Measurements from ENCODE around the gene ELAVL3.
A peak's percentile ranks its signal among the peaks of the same experiment; 100 is the strongest.
"Not testable (repeated sequence)": the region's sequence is repeated elsewhere in the genome, so short reads cannot be mapped to it uniquely, and the experiment has no call there.

Gene ELAVL3

DNA sequence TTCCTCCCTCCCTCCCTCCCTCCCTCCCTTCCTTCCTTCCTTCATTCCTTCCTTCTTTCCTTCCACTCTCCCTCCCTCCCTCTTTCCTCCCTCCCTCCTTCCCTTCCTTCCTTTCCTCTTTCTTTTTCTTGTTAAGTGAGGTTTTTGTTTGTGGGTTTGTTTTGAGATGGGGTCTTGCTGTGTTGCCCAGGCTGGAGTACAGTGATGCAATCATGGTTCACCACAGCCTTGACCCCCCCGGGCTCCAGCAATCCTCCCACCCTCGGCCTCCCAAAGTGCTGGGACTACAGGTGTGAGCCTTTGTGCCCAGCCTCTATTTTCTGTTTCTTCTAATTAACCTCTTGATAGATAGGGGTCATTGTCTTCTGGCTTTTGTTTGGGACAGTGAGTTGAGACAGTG is 19.4 kb downstream of the ELAVL3 start:
- H3K79me2 ChIP-seq (ENCODE audit: insufficient read depth, low read depth) = no peaks in the 10 kb centered on the region
- no peak overlapping the region for H2AFZ ChIP-seq (ENCODE audit: low read depth)
- no peak overlapping the region for H3K9ac ChIP-seq
- H3K4me1 ChIP-seq (ENCODE audit: low read depth, poor library complexity, severe bottlenecking) = no peaks in the 10 kb centered on the region
- H3K27me3 ChIP-seq (ENCODE audit: insufficient read depth, low read depth) = peaks cover 6% of the 10 kb centered on the region; the same call in 1 of the 2 replicates
- no peaks in the 10 kb centered on the region for H4K20me1 ChIP-seq (ENCODE audit: insufficient read depth)
- H3K27ac ChIP-seq = no peak overlapping the region
- TF ChIP-seq, protein P1, sequence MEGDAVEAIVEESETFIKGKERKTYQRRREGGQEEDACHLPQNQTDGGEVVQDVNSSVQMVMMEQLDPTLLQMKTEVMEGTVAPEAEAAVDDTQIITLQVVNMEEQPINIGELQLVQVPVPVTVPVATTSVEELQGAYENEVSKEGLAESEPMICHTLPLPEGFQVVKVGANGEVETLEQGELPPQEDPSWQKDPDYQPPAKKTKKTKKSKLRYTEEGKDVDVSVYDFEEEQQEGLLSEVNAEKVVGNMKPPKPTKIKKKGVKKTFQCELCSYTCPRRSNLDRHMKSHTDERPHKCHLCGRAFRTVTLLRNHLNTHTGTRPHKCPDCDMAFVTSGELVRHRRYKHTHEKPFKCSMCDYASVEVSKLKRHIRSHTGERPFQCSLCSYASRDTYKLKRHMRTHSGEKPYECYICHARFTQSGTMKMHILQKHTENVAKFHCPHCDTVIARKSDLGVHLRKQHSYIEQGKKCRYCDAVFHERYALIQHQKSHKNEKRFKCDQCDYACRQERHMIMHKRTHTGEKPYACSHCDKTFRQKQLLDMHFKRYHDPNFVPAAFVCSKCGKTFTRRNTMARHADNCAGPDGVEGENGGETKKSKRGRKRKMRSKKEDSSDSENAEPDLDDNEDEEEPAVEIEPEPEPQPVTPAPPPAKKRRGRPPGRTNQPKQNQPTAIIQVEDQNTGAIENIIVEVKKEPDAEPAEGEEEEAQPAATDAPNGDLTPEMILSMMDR (conservative IDR thresholded peaks at IDR 0.05; ENCODE audit: low read depth, low read length) = no peak
- no peaks in the 10 kb centered on the region for H3K36me3 ChIP-seq (ENCODE audit: insufficient read depth)
- H3K4me3 ChIP-seq (IDR thresholded peaks at IDR 0.05; ENCODE audit: insufficient read depth, low read depth, low read length) = no peak overlapping the region
- no peak overlapping the region for H3K4me2 ChIP-seq

- Histone ChIP-seq H3K4me1 (ENCODE audit: low read depth, poor library complexity, severe bottlenecking) (no peaks in the 10 kb centered on the region), H2AFZ (ENCODE audit: low read depth) (no peak overlapping the region), H3K79me2 (ENCODE audit: insufficient read depth, low read depth) (no peaks in the 10 kb centered on the region), H3K36me3 (ENCODE audit: insufficient read depth) (no peaks in the 10 kb centered on the region), H3K9ac (no peak overlapping the region), H3K4me2 (no peak overlapping the region), H4K20me1 (ENCODE audit: insufficient read depth) (no peaks in the 10 kb centered on the region), H3K27ac (no peak overlapping the region), H3K4me3 (IDR thresholded peaks at IDR 0.05; ENCODE audit: insufficient read depth, low read depth, low read length) (no peak overlapping the region), H3K27me3 (ENCODE audit: insufficient read depth, low read depth) (peaks cover 6% of the 10 kb centered on the region; the same call in 1 of the 2 replicates)
- TF ChIP-seq, protein P1 (conservative IDR thresholded peaks at IDR 0.05; ENCODE audit: low read depth, low read length) = 0 out of 2 replicates have a peak, but pooled peaks have one; percentile 24
These were observed 20.6 kb downstream of the ELAVL3 start for GRCh38 chr19:11460207-11460606.

DNA sequence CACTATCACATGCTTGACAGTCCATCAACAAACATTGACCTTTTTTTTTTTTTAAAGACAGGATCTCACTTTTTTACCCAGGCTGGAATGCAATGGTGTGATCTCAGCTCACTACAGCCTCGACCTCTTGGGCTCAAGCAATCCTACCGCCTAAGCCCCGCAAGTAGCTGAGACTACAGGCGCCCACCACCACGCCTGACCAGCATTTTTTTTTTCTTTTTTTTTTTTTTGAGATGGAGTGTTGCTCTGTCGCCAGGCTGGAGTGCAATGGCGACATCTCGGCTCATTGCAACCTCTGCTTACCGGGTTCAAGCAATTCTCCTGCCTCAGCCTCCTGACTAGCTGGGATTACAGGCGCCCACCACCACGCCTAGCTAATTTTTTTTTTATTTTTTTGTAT is 21.9 kb downstream of the ELAVL3 start:
- not testable (repeated sequence) for H3K27me3 ChIP-seq (ENCODE audit: insufficient read depth, low read depth); H3K4me1 ChIP-seq (ENCODE audit: low read depth, poor library complexity, severe bottlenecking); H3K79me2 ChIP-seq (ENCODE audit: insufficient read depth, low read depth); H3K36me3 ChIP-seq (ENCODE audit: insufficient read depth); H4K20me1 ChIP-seq (ENCODE audit: insufficient read depth); H3K4me2 ChIP-seq; H3K4me3 ChIP-seq (IDR thresholded peaks at IDR 0.05; ENCODE audit: insufficient read depth, low read depth, low read length); H2AFZ ChIP-seq (ENCODE audit: low read depth); H3K27ac ChIP-seq; H3K9ac ChIP-seq

DNA sequence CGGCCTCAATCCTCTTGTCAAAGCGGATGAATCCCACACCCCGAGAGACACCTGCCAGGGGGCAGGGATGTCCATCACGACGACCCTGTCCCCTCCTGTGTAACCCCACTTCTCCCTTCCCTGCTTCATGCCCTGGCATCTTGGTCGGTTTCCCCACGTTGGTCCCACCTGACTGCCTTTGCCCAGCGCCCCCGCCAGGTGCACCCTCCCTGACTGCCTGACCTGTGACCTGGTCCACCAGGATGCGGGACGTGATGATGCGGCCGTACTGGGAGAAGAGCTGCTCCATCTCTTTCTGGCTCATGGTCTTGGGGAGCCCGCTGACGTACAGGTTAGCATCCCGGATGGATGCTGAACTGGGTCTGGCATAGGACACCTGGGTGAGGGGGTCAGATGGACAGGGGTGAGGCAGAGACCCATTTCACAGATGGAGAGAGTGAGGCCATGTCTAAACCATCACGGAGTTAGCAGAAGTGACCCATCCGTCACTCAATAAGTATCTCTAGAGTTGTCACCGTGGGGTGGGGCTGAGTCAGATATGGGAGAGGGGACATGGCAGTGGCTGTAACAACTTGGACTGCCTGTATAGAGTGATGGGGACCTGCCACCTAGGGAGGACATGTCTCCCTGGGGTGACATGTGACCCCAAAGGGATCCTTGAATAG is 22.5 kb downstream of the ELAVL3 start:
- Histone ChIP-seq H3K79me2 (ENCODE audit: insufficient read depth, low read depth) (no peaks in the 10 kb centered on the region), H3K4me3 (IDR thresholded peaks at IDR 0.05; ENCODE audit: insufficient read depth, low read depth, low read length) (no peak overlapping the region), H3K4me2 (no peak overlapping the region), H3K36me3 (ENCODE audit: insufficient read depth) (no peaks in the 10 kb centered on the region), H4K20me1 (ENCODE audit: insufficient read depth) (no peaks in the 10 kb centered on the region), H3K4me1 (ENCODE audit: low read depth, poor library complexity, severe bottlenecking) (no peaks in the 10 kb centered on the region), H3K27me3 (ENCODE audit: insufficient read depth, low read depth) (peaks cover 6% of the 10 kb centered on the region; the same call in 1 of the 2 replicates), H3K9ac (no peak overlapping the region), H2AFZ (ENCODE audit: low read depth) (no peak overlapping the region), H3K27ac (no peak overlapping the region)
- TF ChIP-seq, protein P1 (conservative IDR thresholded peaks at IDR 0.05; ENCODE audit: low read depth, low read length) = no peak

DNA sequence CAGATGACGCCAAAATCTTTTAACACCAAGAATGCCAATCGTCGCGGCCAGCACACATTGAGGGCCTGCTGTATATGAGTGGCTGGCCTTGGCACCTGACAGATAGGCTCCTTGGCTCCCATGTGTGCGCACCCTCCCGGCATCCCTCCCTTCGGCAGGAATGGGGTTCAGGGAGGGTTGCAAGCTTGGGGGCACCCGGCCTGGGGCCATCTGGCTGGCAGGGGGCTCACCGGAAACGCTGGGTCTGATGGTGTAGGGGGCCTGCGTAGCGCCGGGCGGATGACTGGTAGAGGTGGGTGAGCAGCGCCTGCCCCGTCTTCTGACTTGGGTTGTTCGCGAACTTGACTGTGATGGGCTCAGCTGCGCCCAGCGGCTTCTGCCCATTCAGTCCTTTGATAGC is 23.0 kb downstream of the ELAVL3 start:
- Histone ChIP-seq H3K9ac (no peak overlapping the region), H3K79me2 (ENCODE audit: insufficient read depth, low read depth) (no peaks in the 10 kb centered on the region), H4K20me1 (ENCODE audit: insufficient read depth) (no peaks in the 10 kb centered on the region), H3K27me3 (ENCODE audit: insufficient read depth, low read depth) (peaks cover 6% of the 10 kb centered on the region; the same call in 1 of the 2 replicates), H3K27ac (no peak overlapping the region), H3K4me3 (IDR thresholded peaks at IDR 0.05; ENCODE audit: insufficient read depth, low read depth, low read length) (no peak overlapping the region), H3K4me1 (ENCODE audit: low read depth, poor library complexity, severe bottlenecking) (no peaks in the 10 kb centered on the region), H2AFZ (ENCODE audit: low read depth) (no peak overlapping the region), H3K36me3 (ENCODE audit: insufficient read depth) (no peaks in the 10 kb centered on the region), H3K4me2 (no peak overlapping the region)
- TF ChIP-seq, protein P1 (conservative IDR thresholded peaks at IDR 0.05; ENCODE audit: low read depth, low read length) = no peak

Data from KMS-11 (cell line).